C4-2B (cell line): ENCODE measurements around the gene LRR1.

ENCODE experiments used
- ZFX ChIP-seq: fragments of 450-650 bp; IDR thresholded peaks from 2 replicates; pipeline ENCODE4 v1.6.1; 2017
- TF ChIP-seq, protein P1 (sequence below): fragments of 450-650 bp; conservative IDR thresholded peaks from 2 replicates; pipeline ENCODE4 v1.5.1; 2017; ENCODE audit warnings: mild to moderate bottlenecking

DNA sequence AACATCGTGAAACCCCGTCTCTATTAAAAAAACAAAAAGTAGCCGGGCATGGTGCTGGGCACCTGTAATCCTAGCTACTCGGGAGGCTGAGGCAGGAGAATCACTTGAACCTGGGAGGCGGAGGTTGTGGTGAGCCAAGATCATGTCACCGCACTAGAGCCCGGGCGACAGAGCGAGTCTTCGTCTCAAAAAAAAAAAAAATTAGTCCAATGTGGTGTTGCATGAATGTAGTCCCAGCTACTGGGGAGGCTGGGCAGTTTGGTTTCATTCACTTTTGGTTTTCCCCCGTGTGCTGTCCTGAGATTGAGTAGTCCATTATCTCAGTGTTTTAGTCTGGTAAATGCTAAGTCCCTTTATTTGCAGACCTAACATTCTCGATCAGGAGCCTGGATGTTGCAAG lies 32.0 kb upstream of the LRR1 start:
- TF ChIP-seq, protein P1, sequence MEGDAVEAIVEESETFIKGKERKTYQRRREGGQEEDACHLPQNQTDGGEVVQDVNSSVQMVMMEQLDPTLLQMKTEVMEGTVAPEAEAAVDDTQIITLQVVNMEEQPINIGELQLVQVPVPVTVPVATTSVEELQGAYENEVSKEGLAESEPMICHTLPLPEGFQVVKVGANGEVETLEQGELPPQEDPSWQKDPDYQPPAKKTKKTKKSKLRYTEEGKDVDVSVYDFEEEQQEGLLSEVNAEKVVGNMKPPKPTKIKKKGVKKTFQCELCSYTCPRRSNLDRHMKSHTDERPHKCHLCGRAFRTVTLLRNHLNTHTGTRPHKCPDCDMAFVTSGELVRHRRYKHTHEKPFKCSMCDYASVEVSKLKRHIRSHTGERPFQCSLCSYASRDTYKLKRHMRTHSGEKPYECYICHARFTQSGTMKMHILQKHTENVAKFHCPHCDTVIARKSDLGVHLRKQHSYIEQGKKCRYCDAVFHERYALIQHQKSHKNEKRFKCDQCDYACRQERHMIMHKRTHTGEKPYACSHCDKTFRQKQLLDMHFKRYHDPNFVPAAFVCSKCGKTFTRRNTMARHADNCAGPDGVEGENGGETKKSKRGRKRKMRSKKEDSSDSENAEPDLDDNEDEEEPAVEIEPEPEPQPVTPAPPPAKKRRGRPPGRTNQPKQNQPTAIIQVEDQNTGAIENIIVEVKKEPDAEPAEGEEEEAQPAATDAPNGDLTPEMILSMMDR: no peak
- no peak for TF ChIP-seq ZFX
